Endothelial cell (in vitro differentiated cells): ENCODE results near the gene RAB44. TPM values are rescaled to one million over a fixed set of nuclear protein-coding genes. Genes with fewer than 3 reads are reported as not detected.

Experiments used
- DNase-seq: peaks from one replicate; pipeline ENCODE4 v3.0.0; 2021; ENCODE audit warnings: low spot score
- H3K27ac Mint-ChIP-seq: one replicate; pipeline ENCODE4 v1.8.0; 2021; ENCODE audit warnings: mixed read lengths, inconsistent platforms; ENCODE audit not compliant: unreplicated experiment
- H3K27me3 Mint-ChIP-seq: one replicate; pipeline ENCODE4 v1.8.0; 2021; ENCODE audit warnings: mild to moderate bottlenecking, moderate library complexity, mixed read lengths, inconsistent platforms; ENCODE audit not compliant: unreplicated experiment
- H3K36me3 Mint-ChIP-seq: one replicate; pipeline ENCODE4 v1.8.0; 2021; ENCODE audit warnings: mild to moderate bottlenecking, low read depth, mixed read lengths, inconsistent platforms; ENCODE audit not compliant: unreplicated experiment
- H3K4me1 Mint-ChIP-seq: one replicate; pipeline ENCODE4 v1.8.0; 2021; ENCODE audit warnings: mild to moderate bottlenecking, mixed read lengths, inconsistent platforms; ENCODE audit not compliant: unreplicated experiment
- H3K4me3 Mint-ChIP-seq: one replicate; pipeline ENCODE4 v1.8.0; 2021; ENCODE audit warnings: mild to moderate bottlenecking, mixed read lengths, inconsistent platforms; ENCODE audit not compliant: unreplicated experiment
- H3K9me3 Mint-ChIP-seq: one replicate; pipeline ENCODE4 v1.8.0; 2021; ENCODE audit warnings: mixed read lengths, inconsistent platforms; ENCODE audit not compliant: unreplicated experiment
- total RNA-seq: library from RNA; stranded (reverse); fragmentation: NEBNext Ultra II Directional; extraction: Animal tissue kit (Norgen Biotek cat#: 25700); gene quantifications from one replicate; pipeline ENCODE4 v1.2.1, GENCODE V29; 2021; ENCODE audit not compliant: unreplicated experiment
- TF ChIP-seq, protein P1 (sequence below): fragments of 200-600 bp; sonication (generic); IDR thresholded peaks from one replicate; pipeline ENCODE4 v1.5.0; 2021; ENCODE audit warnings: antibody characterized with exemption; ENCODE audit not compliant: unreplicated experiment

RAB44 gene
- total RNA-seq, 1 donor from 2014 or later: not detected

DNA sequence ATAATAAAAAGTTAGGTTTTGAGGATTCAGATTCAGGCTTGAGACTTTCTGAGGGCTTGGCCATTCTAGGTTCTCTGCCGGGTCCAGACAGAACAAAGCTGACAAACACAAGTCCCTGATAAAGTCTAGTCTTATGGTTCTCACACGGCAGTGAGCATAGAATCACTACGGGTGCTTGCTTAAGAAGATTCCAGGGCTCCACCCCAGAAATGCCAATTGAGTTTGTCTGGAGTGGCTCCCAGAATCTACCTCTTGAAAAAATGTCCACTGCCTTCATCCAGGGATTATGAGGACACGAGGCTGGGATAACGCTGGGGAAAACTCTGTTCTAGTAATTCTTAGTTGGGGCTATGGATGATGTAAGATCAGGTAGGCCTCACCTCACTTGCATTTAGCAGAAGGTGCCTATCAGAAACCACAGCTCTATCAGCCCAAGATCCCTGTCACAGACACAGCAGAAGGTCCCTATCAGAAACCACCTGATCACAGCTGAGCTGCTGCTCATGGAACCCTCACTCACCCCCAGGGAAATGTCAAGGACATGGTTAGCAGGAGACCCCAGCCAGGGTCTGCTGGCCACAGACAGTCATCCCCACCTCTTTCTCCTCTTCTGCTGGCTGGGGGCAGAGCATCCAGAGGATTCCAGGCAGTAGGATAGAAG, 52.3 kb downstream of the RAB44 start:
- peaks cover 33% of the 10 kb centered on the region for H3K36me3 Mint-ChIP-seq
- no peaks in the 10 kb centered on the region for H3K9me3 Mint-ChIP-seq
- no peak for DNase-seq
- H3K27ac Mint-ChIP-seq: no peak overlapping the region
- TF ChIP-seq, protein P1, sequence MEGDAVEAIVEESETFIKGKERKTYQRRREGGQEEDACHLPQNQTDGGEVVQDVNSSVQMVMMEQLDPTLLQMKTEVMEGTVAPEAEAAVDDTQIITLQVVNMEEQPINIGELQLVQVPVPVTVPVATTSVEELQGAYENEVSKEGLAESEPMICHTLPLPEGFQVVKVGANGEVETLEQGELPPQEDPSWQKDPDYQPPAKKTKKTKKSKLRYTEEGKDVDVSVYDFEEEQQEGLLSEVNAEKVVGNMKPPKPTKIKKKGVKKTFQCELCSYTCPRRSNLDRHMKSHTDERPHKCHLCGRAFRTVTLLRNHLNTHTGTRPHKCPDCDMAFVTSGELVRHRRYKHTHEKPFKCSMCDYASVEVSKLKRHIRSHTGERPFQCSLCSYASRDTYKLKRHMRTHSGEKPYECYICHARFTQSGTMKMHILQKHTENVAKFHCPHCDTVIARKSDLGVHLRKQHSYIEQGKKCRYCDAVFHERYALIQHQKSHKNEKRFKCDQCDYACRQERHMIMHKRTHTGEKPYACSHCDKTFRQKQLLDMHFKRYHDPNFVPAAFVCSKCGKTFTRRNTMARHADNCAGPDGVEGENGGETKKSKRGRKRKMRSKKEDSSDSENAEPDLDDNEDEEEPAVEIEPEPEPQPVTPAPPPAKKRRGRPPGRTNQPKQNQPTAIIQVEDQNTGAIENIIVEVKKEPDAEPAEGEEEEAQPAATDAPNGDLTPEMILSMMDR: no peak
- peaks cover 21% of the 10 kb centered on the region for H3K4me1 Mint-ChIP-seq
- peaks cover 11% of the 10 kb centered on the region for H3K27me3 Mint-ChIP-seq
- no peak overlapping the region for H3K4me3 Mint-ChIP-seq

DNA sequence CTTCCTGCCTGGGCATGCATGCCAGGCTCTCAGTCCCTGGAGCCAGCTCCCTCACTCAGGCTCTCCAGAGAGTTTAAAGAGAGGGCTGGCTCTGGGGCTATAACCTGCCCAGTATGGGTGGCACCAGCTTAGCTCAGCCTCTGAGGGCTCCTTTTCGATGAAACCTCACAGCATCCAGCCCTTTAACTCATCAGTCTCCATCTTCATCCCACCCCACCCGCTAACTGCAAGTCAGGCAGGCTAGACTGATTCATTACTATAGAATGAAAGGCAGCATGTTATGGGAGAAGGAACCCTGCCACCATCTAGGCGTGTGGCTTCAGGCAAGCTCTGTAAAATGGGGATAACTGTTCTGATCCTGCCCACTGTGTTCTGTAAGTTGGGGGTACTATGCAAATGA, 53.5 kb downstream of the RAB44 start:
- Mint-ChIP-seq H3K27ac (no peak overlapping the region), H3K9me3 (no peaks in the 10 kb centered on the region), H3K4me3 (no peak overlapping the region)

DNA sequence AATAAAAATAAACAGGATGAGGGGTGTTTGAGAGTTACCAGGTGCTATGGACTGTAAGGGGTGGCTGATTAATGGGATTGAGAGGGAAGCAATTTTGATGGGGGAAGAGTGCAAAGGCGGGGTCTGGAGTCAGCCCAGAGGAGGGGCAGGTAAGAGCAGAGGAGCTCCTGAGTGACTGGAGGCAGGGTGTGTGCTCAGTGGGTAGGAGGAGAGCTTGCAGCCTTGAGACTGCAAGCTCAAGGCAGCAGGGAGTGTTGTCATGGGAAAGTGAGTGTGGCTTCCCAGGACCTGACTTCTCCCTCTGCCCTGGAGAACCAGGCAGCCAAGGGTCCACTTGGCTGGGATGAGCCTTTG, 54.2 kb downstream of the RAB44 start:
- Mint-ChIP-seq H3K4me3 (no peak overlapping the region), H3K36me3 (peaks cover 33% of the 10 kb centered on the region), H3K27ac (no peak overlapping the region), H3K9me3 (no peaks in the 10 kb centered on the region), H3K4me1 (peaks cover 34% of the 10 kb centered on the region), H3K27me3 (peaks cover 8% of the 10 kb centered on the region)
- TF ChIP-seq, protein P1: no peak
- DNase-seq: no peak

More for the DNA sequence above, 53.5 kb downstream of the RAB44 start:
- peaks cover 38% of the 10 kb centered on the region for H3K36me3 Mint-ChIP-seq
- TF ChIP-seq, protein P1: no peak
- H3K4me1 Mint-ChIP-seq: peaks cover 29% of the 10 kb centered on the region
- DNase-seq: no peak
- peaks cover 11% of the 10 kb centered on the region for H3K27me3 Mint-ChIP-seq

DNA sequence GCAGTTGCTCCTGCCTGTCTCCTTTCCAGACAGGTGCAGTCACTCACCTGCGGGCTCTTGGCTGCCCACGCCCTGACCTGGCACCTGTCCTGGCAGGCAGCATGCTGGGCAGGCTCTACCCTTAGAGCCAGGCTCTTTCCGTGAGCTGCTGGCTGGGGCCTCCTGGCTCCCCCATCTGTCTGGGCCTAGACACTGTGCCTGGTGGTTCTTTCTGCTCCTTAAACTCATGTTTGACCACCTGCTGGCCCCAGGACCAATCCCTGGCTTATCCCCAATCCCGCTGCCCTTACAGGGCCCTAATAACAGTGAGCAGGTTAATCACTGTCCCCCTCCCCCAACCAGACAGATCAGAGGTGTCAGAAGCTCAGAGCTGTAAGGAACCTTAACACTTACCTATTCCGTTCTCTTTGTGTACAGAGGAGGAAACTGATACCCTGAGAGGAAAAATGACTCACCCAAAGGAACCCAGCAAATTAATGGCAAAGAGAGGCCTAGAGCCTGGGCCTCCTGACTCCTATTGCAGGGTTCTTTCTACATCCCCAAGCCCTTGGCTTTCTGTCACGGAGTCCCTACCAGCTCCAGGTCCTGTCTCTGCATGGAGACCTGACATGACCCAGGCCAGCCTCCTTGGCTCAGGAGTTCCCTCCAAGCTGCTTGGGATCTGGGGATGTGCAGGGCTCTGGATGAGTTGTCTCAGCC, 54.7 kb downstream of the RAB44 start:
- Mint-ChIP-seq H3K36me3 (peaks cover 29% of the 10 kb centered on the region), H3K9me3 (no peaks in the 10 kb centered on the region)
- DNase-seq: no peak

More for the DNA sequence above, 54.7 kb downstream of the RAB44 start:
- H3K4me3 Mint-ChIP-seq: no peak overlapping the region
- TF ChIP-seq, protein P1: no peak
- H3K27ac Mint-ChIP-seq: no peak overlapping the region
- H3K4me1 Mint-ChIP-seq: peaks cover 35% of the 10 kb centered on the region
- peaks cover 8% of the 10 kb centered on the region for H3K27me3 Mint-ChIP-seq
